GM18951 (cell line): ENCODE results near the gene KYAT1.
"Not testable (repeated sequence)": the region's sequence is repeated elsewhere in the genome, so short reads cannot be mapped to it uniquely, and the experiment has no call there.

Source experiments
- POLR2A ChIP-seq: IDR thresholded peaks from 4 replicates; pipeline ENCODE4 v1.6.1; 2011; ENCODE audit warnings: mild to moderate bottlenecking; ENCODE audit not compliant: insufficient read length, insufficient read depth; ENCODE audit errors: extremely low read depth
- in situ Hi-C: fragments of 300-500 bp; cut with MboI; formaldehyde crosslinking; loops from one replicate; pipeline ENCODE4 v1.12.0; 2022; ENCODE audit warnings: low sequenced_read_pairs, mixed read lengths, inconsistent platforms; ENCODE audit not compliant: unreplicated experiment

KYAT1 gene

GRCh38 chr9:128818839-128819715 lies 62.7 kb downstream of the KYAT1 start:
- in situ Hi-C loops, result no loop called here
- TF ChIP-seq POLR2A, result no peak

DNA sequence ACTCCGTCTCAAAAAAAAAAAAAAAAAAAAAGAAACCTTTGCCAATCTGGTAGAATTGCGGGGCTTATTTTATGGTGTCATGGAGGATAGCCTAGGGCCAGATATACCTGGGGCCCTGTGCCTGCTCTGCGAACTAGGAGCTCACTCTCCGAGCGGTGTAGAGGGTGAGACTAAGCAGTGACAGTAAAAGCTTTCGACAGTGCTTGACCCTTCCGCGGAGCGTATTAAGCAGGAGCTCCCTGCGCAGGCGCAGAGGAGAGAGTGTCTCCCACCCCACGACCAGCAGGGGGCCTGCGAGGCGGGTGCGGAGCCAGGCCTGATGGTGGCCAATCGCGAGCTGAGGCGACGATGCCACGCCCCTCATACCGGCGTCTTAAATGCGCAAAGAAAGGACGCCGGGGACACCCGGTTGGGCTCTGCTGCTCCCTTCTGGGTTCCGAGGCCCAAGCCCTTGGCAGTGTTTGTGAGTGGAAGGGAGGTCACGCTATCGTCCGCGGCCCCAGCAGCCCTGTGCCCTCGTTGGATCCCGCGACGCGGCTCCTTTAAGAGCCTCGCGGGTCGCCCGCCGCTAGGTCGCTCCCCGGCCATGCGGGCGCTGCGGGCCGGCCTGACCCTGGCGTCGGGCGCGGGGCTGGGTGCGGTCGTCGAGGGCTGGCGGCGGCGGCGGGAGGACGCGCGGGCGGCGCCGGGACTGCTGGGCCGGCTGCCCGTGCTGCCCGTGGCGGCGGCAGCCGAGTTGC lies 63.5 kb downstream of the KYAT1 start, which contains the start of gene ENDOG:
Gene ENDOG, plus strand, starts transcription at position 402 of the 740 bp plus-strand sequence. Its CDS starts 185 bp downstream, at position 587.
- peak; percentile 91 for TF ChIP-seq POLR2A
- in situ Hi-C loops, result no loop called here

DNA sequence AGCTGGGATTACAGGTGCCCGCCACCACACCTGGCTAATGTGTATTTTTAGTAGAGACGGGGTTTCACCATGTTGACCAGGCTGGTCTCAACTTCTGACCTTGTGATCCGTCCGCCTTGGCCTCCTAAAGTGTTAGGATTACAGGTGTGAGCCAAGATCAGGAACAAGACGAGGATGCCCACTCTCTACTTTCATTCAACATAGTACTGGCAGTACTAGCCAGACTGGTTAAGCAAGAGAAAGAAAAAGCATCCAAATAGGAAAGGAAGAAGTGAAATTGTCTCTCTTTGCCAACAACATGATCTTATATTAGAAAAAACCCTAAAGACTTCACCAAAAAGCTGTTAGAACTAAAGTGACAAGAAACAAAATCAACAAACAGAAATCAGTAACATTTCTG lies 70.9 kb downstream of the KYAT1 start:
- TF ChIP-seq POLR2A, result no peak
- in situ Hi-C loops, result no loop called here

DNA sequence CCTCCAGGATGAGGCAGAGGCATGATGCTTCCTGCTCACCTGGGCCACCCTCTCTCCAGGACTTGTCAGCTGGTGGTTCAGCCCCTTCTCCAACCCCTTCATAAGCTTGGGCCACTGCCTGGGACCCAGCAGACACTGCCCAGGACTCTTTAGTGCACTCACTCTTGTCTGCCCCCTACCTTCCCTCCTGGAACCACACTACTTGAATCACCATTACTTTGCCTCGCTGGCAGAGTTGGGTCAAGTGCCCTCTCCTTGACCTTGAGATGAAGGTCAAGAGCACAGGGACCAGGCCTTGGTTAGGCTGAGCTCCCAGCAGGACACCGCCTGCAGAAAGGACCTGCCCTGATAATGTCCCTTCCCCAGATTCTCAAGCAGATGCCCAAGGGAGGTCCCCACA lies 71.9 kb downstream of the KYAT1 start:
- no peak for TF ChIP-seq POLR2A

DNA sequence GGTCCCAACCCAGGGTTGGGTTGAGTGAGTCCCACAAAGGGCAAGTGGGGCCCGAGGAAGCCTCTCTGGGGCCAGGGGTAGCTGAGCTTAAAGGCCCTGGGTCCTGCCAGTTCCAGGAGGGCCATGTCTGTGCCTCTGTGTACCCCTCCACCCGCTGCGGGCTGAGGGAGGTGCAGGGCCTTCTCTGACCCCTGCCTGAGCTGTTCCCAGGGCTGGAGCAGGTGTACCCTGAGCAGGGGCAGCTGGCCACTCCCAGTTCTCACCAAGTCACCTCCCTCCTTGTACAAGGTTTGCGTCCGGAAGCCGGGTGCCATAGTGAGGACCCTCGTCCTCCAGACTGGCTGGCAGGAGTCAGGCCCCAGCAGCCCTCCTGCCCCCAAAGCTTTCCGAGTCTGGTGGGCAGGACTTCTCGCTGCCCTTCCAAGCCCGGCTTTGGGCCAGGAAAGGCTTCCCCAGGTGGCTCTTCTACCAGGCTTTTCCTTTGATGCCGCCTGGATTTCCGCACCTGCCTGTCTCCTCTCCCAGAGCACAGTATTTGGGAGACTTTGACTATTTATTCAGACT lies 72.6 kb downstream of the KYAT1 start:
- in situ Hi-C loops, result no loop called here
- TF ChIP-seq POLR2A, result no peak

More for the DNA sequence above, 71.9 kb downstream of the KYAT1 start:
- in situ Hi-C loops, result no loop called here

GRCh38 chr9:128808543-128808942 lies 73.2 kb downstream of the KYAT1 start:
- in situ Hi-C loops, result no loop called here
- no peak for TF ChIP-seq POLR2A

DNA sequence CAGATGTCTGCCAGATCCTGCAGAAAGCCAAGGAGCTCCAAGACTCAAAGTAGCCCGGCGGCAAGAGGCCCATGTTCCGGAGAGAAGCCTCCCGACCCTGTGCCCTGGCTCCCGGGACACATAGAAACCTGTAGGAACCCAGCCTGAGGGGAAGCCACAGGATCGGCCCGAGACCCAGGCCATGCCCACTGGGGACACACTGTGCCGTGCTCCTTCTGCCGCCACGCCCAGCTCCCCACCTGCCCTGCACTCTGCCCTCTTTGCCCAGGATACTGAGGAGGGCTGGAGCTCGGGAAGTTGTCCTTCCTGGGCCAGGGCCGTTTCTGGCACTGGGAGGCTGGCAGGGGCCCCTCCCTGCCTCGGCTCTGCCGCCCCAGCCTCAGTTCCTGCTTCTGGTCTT lies 73.9 kb downstream of the KYAT1 start:
- in situ Hi-C loops, result no loop called here
- TF ChIP-seq POLR2A, result no peak

DNA sequence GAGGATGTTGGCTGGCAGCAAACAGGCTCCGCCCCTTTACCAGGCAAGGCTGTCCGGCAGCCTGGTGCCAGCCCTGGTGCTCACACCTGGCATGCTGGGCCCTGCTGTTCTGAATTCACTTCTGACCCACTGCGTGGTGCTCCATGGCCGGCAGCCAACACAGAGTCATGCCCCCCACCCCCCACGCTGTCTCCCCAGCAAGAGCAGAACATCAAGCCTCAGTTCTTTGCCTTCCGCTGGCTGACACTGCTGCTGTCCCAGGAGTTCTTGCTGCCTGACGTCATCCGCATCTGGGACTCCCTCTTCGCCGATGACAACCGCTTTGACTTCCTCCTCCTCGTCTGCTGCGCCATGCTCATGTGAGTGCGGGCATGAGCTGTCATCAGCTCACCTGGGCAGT lies 76.1 kb downstream of the KYAT1 start:
- TF ChIP-seq POLR2A, result no peak
- in situ Hi-C loops, result no loop called here

- TF ChIP-seq POLR2A, result no peak
- in situ Hi-C loops, result no loop called here
Measured at GRCh38 chr9:128802482-128802881, 79.3 kb downstream of the KYAT1 start.

GRCh38 chr9:128800061-128800460 lies 81.7 kb downstream of the KYAT1 start:
- in situ Hi-C loops, result no loop called here
- no peak for TF ChIP-seq POLR2A

DNA sequence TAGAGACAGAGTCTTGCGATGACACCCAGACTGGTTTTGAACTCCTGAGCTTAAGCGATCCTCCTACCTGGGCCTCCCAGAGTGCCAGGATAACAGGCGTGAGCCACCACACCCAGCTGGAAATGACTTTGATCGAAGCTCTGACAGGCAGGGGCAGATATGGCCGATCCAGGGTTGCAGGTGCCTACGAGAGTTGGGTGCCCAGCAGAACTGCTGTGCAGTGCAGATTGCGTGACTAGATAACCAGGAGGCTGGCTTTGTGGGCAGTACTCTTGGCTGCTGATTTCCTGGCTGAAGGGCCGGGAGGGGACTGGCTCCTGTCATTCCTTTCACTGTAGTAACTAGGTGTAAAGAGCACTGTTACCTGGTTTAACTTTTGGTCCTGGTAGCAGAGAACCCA lies 82.9 kb downstream of the KYAT1 start:
- no peak for TF ChIP-seq POLR2A
- in situ Hi-C loops, result no loop called here

- in situ Hi-C loops, result not testable (repeated sequence)
Measured at GRCh38 chr9:128794961-128795360, 86.8 kb downstream of the KYAT1 start.

GRCh38 chr9:128792978-128793686 lies 88.6 kb downstream of the KYAT1 start:
- in situ Hi-C loops, result no loop called here
- TF ChIP-seq POLR2A, result no peak

DNA sequence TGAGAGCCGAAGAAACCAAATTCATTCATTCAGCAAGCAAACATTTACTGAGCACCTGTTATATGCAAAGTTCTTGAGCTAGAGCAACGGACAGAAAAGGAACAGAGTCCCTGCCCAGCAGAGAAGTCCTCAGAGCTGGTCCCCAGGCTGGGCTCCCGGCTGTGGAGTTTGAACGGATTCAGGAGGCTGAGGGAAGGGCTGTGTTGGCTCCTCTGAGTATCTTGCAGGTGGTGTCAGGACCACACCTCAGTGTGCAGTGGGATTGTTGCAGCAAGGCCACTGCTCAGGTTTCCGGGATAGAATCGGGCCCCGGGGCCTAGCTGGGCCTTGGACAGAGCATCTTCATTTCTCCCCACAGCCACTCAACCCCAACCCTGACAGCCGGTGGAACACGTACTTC lies 89.6 kb downstream of the KYAT1 start:
- no peak for TF ChIP-seq POLR2A
- in situ Hi-C loops, result no loop called here
